NCI-H748 (cell line): ENCODE data around the gene CERS6.
"Not testable (repeated sequence)": the region's sequence is repeated elsewhere in the genome, so short reads cannot be mapped to it uniquely, and the experiment has no call there.

Experiments used
- DNase-seq: peaks from one replicate; lab custom pipeline; 2025; ENCODE audit not compliant: unreplicated experiment; lab: John Stamatoyannopoulos, UW

CERS6 gene

GRCh38 chr2:168662651-168663208, 206.7 kb downstream of the CERS6 start:
- no peak for DNase-seq

GRCh38 chr2:168663993-168664392, 207.9 kb downstream of the CERS6 start:
- no peak for DNase-seq

- DNase-seq: not testable (repeated sequence)
Observed at GRCh38 chr2:168664715-168665114, 208.6 kb downstream of the CERS6 start.

- no peak for DNase-seq
Observed at GRCh38 chr2:168666339-168666738, 210.3 kb downstream of the CERS6 start.

- DNase-seq: no peak
Observed at GRCh38 chr2:168667156-168667555, 211.1 kb downstream of the CERS6 start.

GRCh38 chr2:168669151-168669550, 213.1 kb downstream of the CERS6 start:
- DNase-seq: no peak

GRCh38 chr2:168670478-168670877, 214.4 kb downstream of the CERS6 start:
- DNase-seq: no peak

- no peak for DNase-seq
Observed at GRCh38 chr2:168671932-168672331, 215.9 kb downstream of the CERS6 start.

GRCh38 chr2:168673265-168674189, 217.5 kb downstream of the CERS6 start:
- no peak for DNase-seq

GRCh38 chr2:168678153-168678853, 222.2 kb downstream of the CERS6 start:
- DNase-seq: no peak

GRCh38 chr2:168679081-168679480, 223.0 kb downstream of the CERS6 start:
- DNase-seq: no peak

- DNase-seq: no peak
Observed at GRCh38 chr2:168679741-168680310, 223.8 kb downstream of the CERS6 start.

GRCh38 chr2:168683996-168684395, 227.9 kb downstream of the CERS6 start:
- no peak for DNase-seq

GRCh38 chr2:168684921-168685599, 229.0 kb downstream of the CERS6 start:
- DNase-seq: no peak

GRCh38 chr2:168685600-168686451, 229.8 kb downstream of the CERS6 start:
- DNase-seq: no peak

- no peak for DNase-seq
Observed at GRCh38 chr2:168686452-168687191, 230.6 kb downstream of the CERS6 start.

- DNase-seq: no peak
Observed at GRCh38 chr2:168687314-168687713, 231.2 kb downstream of the CERS6 start.

- DNase-seq: no peak
Observed at GRCh38 chr2:168690381-168690885, 234.4 kb downstream of the CERS6 start.

- no peak for DNase-seq
Observed at GRCh38 chr2:168691221-168691620, 235.1 kb downstream of the CERS6 start.
